GM21528 (cell line): ENCODE data around the gene MCM8.

Experiments
- ATAC-seq: cut with Tn5 transposase; IDR thresholded peaks from one replicate; pipeline ENCODE4 v1.9.1; 2021; ENCODE audit warnings: mild to moderate bottlenecking, moderate library complexity; ENCODE audit not compliant: unreplicated experiment, low FRiP score

The MCM8 gene

GRCh38 chr20:5938456-5939029, 11.9 kb upstream of the MCM8 start:
- no peak for ATAC-seq

- no peak for ATAC-seq
These were observed 4.5 kb upstream of the MCM8 start for GRCh38 chr20:5945963-5946362.

GRCh38 chr20:5947276-5947675, 3.2 kb upstream of the MCM8 start:
- no peak for ATAC-seq

GRCh38 chr20:5949943-5950270, 545 bp upstream of the MCM8 start:
- no peak for ATAC-seq

- ATAC-seq: no peak
These were observed 17.0 kb downstream of the MCM8 start for GRCh38 chr20:5967469-5967868.

- no peak for ATAC-seq
These were observed 18.0 kb downstream of the MCM8 start for GRCh38 chr20:5968462-5968861.

- ATAC-seq: no peak
These were observed 19.0 kb downstream of the MCM8 start for GRCh38 chr20:5969348-5969935.

- no peak for ATAC-seq
These were observed 19.5 kb downstream of the MCM8 start for GRCh38 chr20:5969940-5970339.

GRCh38 chr20:5970381-5970780, 19.9 kb downstream of the MCM8 start:
- no peak for ATAC-seq

- ATAC-seq: no peak
These were observed 20.8 kb downstream of the MCM8 start for GRCh38 chr20:5971203-5971602.

GRCh38 chr20:5973172-5973571, 22.7 kb downstream of the MCM8 start:
- ATAC-seq: no peak

- ATAC-seq: no peak
These were observed 23.5 kb downstream of the MCM8 start for GRCh38 chr20:5973971-5974370.

- ATAC-seq: no peak
These were observed 24.1 kb downstream of the MCM8 start for GRCh38 chr20:5974531-5974930.

GRCh38 chr20:5975778-5976177, 25.3 kb downstream of the MCM8 start:
- ATAC-seq: no peak

GRCh38 chr20:5977223-5977622, 26.8 kb downstream of the MCM8 start:
- no peak for ATAC-seq

GRCh38 chr20:5977975-5978374, 27.5 kb downstream of the MCM8 start:
- no peak for ATAC-seq

- no peak for ATAC-seq
These were observed 29.3 kb downstream of the MCM8 start for GRCh38 chr20:5979801-5980200.

- ATAC-seq: no peak
These were observed 30.5 kb downstream of the MCM8 start for GRCh38 chr20:5980720-5981538.

GRCh38 chr20:5987383-5987782, 36.9 kb downstream of the MCM8 start:
- no peak for ATAC-seq

- no peak for ATAC-seq
These were observed 39.1 kb downstream of the MCM8 start for GRCh38 chr20:5989539-5989938.

GRCh38 chr20:5990946-5991345, 40.5 kb downstream of the MCM8 start:
- ATAC-seq: no peak
